ENCODE data around the gene PSMG4.

Gene PSMG4

DNA sequence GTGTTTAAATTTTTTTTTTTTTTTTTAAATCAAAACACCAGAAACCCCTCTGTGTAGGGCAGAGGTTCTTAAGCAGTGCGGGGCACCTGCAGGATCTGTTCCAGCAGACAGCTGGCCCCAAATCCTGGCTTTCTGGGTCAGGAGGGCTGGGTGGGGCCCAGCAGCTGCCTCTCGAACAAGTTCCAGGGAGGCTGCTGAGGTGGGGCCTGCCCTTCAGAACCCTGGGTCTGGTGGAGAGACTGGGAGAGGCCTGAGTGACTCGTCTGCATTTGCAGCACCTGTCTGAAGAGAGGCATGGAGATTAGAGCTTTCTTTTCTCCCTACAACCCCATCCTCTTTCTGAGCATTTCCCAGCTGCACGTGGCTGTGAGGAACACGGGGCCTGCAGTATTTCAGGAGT is 8.4 kb downstream of the PSMG4 start:
- DNase-seq (ENCODE audit: low read depth, low spot score), result no peak

DNA sequence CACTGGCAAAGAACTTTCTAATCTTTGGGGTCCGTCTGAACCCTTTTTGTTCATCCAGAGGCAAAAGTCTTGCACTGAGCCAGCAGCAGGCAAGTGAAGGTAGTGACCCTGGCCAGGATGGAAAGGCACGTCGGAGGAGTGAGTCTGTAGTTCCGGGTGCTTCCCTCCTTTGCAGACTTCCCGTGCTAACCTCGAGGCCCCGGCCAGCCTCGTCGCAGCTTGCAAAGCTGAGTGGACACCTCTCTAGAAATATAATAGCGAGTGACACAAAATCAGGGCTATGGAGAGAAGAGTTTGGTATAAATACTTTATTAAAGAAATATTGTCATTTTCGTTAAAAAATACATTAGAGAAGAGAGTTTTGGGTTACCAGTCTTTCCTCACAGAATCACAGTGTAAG is 9.9 kb downstream of the PSMG4 start:
- H3K4me3 ChIP-seq (ENCODE audit: low read length), result no peak overlapping the region
- no peak for DNase-seq (ENCODE audit: low read depth, low spot score)

More for the DNA sequence above, 8.4 kb downstream of the PSMG4 start:
- no peak overlapping the region for H3K4me3 ChIP-seq (ENCODE audit: low read length)

DNA sequence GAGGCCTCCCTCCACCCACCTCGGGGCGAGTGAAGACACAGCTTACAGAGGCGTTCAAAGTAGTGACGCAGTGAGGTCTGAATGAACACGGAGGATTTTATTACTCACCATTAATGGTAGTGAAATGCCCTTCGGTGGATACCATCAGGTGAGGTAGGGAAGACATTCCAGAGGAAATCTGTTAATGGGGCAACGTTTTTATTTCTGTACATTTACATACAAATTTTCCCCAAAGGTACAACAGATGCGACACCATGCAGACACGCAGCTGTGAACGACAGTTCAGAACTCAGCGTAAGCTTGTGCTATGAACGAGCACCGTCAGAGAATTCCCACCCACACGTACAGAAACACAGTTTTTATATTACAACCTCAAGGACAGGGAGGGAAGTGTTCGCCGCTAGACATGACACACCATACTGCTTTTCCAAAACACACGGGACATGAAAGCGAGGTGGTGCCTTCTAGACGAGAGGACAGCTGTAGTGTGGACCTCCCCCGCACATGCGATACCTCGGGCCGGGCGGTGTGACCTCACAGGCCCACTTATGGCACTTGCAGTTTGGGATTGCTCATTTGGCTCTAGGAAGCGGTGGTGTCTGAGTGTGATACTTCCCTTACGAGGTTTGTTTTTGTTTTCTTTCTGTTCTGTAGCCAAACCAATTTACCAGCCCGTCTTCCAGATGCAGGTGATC is 10.7 kb downstream of the PSMG4 start:
- no peak overlapping the region for H3K4me3 ChIP-seq (ENCODE audit: low read length)
- DNase-seq (ENCODE audit: low read depth, low spot score), result no peak

DNA sequence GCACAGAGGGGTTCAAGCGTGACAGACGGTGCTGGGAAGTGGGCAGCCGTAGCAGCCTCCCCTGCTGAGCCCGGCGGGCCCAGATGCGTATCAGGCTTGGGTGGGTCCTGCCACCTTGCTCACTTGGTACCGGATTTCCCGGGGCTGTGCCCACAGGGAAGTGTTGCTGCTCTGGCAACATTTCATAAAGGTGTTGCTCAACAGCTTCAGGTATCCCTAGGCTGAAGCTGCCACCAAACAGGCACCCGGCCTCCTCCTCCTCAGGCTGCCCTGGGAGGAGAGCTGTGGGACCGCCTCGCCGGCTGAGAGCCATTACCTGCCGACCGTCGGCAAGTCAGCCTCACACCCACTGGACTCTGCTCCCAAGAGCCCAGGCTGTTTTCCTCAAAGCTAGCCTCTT is 11.5 kb downstream of the PSMG4 start:
- no peak for DNase-seq (ENCODE audit: low read depth, low spot score)
- no peak overlapping the region for H3K4me3 ChIP-seq (ENCODE audit: low read length)

DNA sequence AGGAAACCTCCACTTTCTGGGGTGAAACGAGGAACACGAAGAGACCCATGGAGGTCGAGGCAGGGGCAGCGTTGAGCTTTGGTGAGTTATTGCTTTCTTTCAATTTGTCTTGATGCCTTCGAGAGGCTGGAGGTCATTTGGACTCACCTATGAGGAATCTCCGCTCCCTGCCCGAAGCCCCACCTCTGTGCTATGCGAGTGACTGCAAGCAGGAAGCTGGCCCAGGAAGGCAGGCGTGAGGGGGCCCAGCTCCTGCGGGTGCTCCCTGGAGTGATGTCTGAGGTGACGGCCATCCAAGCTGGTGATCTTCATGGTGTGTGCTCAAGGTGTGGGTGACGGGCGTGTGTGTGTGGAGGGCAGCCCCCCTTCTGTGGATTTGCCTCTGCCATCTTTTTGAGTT is 13.0 kb downstream of the PSMG4 start:
- H3K4me3 ChIP-seq (ENCODE audit: low read length), result no peak overlapping the region

DNA sequence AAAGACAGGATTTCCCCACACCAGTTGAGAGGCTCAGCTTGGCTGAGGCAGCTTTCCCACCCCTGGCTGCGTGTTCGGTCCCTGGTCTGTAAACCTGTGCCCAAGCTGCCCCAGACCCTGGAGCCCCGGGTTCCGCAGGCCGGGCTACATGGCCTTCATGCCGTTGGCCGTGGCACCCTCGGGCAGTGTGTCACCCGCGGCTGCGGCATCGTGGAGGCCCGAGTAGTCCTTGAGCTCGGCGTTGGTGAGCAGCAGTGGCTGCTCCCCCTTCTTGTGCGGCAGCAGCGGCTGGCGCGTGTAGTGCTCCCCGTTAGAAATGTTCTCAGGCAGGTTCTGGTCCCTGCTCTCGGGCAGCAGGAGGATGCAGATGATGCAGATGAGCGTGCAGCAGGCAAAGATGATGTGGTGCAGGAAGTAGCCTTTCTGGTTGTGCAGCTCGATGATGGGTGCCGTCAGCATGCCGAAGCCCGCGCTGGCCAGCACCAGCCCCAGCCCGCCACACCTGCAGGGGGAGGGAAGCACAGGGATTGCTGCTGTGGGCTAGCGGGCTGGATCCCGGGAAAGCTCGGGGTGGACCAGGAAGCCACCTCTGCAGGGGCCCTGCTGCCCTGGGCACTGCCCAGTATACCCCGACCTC is 14.3 kb downstream of the PSMG4 start:
- DNase-seq (ENCODE audit: low read depth, low spot score), result no peak
- H3K4me3 ChIP-seq (ENCODE audit: low read length), result no peak overlapping the region

More for the DNA sequence above, 13.0 kb downstream of the PSMG4 start:
- no peak for DNase-seq (ENCODE audit: low read depth, low spot score)

DNA sequence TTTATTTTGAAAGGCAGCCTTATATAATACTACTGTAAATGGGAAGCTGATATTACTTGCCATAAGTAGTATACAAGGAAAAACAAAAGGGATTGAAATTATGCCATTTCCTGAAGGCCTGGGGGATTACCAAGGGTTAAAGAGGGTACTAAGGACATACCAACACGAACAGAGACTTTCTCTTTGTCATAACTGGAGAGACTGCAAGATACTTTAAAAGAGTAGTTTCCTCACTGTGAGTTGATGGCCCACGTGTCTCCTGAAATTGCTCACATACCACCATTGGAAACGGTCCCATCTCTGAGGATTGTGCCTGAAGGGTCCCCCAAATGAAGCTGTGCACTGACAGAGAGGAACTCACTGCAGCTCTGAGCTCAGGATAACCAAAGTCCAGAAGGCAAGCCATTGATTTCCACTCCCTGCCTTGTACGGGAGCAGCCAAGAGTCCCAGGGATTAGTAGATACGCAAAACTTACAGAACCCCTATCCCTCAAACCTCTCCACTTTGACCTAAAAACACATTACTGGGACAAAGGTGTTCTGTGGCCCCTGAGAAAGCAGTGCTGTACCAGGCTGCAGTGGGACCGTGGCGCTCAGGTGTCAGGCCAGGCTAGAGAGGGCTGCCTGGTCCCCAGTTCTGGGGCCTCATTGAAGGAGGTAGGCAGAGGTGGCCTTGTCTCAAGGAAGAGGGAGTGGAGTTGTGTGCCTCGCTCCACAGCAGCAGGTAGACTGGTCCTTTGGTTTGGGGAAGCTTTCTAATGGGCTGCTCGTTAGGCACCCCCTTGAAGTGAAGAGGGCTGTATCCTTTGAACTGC is 15.2 kb downstream of the PSMG4 start:
- DNase-seq (ENCODE audit: low read depth, low spot score), result no peak

DNA sequence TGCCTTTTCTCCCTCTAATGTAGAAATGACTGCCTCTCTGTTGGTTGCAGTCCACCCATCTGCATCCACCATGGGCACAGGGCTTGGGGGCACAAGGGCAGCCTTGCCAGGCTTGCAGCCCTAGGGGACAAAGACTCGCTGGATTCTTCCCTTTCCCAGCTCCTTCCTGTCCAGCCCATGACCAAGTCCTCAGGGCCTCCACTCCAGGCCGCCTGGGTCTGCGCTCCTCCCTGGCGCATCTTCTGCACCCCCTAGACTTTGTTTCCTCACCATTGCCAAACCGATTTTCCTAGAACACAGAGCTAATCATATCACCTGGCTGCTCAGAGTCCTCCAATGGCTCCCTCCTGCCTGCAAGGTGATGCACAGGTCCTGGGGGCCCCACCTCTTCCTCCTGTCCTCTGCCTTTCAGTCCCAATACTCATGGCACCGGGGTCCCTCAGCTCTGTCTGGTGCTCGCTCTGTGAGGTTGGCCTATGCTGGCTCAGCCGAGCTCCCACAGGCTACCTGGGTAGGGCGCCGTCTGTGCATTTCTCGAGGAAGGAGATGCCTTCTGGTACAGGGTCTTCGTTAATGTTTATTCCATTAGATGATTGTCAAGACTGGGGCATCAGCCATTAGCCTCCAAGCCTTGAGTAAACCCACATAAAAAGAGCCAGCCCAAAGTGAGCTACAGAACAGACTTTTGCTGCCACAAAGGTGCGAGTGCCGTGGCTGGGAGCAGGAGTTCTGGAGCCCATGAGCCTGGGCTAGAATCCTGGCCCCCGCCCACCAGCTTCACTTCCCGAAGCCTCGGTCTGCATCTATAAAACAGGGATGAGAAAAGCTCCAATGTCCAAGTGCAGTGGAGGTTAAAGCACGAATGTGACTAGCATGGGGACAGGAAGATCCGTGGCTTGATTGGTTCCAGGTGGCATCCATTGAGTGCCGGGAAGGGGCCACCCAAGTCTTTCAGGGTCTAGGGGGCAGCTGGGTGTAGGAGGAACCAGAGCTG is 17.7 kb downstream of the PSMG4 start:
- no peak for DNase-seq (ENCODE audit: low read depth, low spot score)

More for the DNA sequence above, 15.2 kb downstream of the PSMG4 start:
- H3K4me3 ChIP-seq (ENCODE audit: low read length), result no peak overlapping the region

DNA sequence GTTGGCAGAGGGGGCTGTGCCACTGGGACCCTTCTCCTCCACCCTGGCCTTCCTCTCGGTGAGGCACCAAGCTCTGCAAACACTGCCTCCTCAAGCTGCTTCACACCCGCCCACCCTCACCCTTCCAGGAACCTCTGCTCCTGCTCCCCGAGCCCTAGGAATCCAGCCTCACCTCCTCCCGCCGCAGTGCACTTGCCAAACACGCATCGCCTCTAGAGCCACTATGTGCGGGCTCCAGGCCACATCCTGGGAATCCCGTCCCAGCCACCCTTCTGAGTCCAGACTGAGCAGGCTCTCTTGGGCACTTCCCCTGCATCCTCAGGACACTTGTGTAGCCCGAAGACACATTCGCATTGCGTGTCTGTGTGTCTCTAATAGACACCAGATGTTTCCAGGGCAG is 18.5 kb downstream of the PSMG4 start:
- H3K4me3 ChIP-seq (ENCODE audit: low read length), result no peak overlapping the region
- no peak for DNase-seq (ENCODE audit: low read depth, low spot score)

More for the DNA sequence above, 17.7 kb downstream of the PSMG4 start:
- H3K4me3 ChIP-seq (ENCODE audit: low read length), result no peak overlapping the region

DNA sequence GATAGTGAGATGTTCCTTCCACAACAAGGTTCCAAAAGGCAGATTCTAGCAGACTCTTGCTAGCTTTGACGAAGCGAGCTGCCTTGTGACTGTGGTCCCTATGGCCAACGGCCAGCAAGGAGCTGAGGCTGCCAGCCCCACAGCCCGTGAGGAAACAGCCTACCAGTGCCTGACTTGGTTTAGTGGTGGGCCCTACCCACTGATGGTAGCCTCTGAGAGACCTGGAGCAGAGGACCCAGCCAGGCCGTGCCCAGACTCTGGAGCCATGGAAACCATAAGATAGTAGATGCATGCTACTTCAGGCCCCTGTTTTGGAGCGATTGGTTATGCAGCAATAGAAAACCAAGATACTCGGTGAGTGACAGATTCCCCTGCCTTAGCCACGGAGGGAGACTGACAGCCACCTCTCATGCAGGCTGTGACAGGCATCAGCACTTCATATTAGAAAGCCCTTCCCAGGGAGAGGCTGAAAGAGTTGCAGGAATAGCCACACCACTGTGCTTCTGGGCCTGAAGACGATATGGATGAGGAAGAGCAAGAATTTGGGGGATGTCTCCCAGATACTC is 19.2 kb downstream of the PSMG4 start:
- no peak for DNase-seq (ENCODE audit: low read depth, low spot score)
- no peak overlapping the region for H3K4me3 ChIP-seq (ENCODE audit: low read length)

DNA sequence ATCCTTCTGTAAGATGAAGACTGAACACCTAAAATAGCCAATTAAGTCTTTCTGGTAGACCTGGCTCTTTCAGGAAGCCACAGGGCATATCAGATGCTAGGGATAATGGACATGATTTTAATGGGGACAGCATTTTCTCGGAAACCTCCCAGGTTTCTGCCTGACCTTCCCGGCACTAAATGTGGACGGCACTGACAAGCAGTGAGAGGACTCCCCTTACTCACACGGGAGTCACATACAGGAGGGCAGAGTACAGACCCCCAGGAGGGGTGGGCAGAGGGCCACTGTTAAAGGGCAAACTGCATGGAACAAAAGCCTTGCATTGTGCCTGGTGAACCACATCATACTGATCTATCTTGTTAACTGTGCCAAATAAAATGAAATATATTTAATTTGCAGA is 19.9 kb downstream of the PSMG4 start:
- H3K4me3 ChIP-seq (ENCODE audit: low read length), result no peak overlapping the region
- no peak for DNase-seq (ENCODE audit: low read depth, low spot score)

DNA sequence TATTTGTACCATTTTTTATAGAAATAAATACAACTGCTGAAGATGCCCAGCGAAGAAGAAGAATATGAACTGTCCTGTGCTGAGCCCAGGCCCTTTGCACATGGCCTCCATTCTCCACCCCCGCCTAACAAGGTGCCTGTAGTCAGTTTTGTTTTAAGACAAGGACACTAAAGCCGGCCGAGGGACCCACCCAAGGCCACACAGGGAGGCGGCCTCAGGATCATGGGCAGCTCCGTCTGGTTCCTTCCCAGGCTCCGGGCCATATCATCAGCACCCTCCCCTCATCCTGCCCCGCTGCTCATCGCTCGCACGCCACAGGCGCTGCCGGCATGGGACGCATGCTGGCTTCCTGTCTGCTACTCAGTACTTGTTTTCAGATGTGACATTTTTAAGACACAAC is 21.3 kb downstream of the PSMG4 start:
- no peak overlapping the region for H3K4me3 ChIP-seq (ENCODE audit: low read length)
- DNase-seq (ENCODE audit: low read depth, low spot score), result no peak

DNA sequence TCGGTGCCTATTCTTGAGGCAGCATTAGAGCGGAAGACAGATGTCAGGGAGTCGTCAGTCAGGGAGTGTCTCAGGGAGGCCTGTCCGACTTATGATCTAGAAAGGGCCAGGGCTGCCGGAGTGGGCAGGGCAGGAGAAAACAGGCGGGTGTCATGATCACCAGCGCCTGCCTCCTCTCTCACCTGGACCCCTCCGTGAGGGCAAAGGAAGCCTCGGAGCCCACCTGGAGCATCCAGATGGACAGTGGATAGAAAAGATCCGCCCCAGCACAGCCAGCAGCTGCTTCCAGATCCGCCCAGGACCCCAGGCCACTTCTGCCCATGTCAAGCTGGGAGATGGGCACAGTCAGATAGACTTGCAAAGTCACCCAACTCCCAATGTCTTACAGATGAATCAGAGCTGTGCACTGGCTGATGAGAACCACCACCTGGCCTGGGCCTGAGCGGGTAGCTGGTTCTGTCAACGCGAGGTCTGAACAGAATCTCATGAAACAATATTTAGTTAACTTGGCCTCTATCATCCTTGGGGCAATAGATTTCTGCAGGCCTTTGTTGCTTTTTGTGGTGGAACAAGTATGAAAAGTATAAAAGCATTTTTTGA is 22.2 kb downstream of the PSMG4 start:
- no peak overlapping the region for H3K4me3 ChIP-seq (ENCODE audit: low read length)

DNA sequence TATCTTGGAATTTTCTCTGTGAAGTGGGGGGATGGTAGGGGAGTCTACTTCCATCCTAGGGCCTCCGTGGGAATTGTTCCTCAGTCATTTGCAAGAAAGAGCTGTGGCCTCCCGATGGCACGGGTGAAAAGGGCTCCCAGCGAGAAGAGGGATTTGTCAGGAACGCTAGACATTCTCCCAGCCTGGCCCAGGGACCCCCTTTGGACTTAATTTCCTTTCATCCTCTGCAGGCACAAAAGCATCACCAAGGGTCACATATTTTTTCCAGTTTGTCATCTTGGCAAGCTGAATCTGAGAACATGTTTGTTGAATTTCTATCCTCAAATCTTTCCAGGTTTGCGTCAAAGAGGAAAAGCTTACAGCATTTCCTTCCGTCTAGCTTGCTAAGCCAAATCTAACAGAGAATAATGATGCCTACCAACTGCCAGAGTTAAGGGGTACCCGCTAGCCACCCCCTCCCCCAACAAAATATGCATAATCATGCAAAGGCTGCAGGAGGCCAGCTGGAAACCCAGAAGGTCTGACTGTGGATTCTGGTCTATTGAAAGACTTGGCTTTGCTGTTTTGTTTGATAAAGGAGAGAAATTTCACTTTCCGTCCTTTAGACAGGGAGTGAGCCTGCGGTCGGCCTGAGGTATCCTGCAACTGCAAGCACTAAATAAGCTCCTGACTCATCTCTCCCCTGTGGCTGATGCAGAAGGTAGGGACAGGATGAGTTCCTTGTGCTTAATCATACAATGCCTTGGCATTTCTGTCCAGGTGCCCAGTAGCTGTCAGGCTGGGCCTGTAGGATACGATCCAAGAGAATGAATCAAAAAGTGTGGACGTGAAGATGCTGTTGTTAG is 23.1 kb downstream of the PSMG4 start:
- DNase-seq (ENCODE audit: low read depth, low spot score), result no peak

More for the DNA sequence above, 22.2 kb downstream of the PSMG4 start:
- no peak for DNase-seq (ENCODE audit: low read depth, low spot score)

DNA sequence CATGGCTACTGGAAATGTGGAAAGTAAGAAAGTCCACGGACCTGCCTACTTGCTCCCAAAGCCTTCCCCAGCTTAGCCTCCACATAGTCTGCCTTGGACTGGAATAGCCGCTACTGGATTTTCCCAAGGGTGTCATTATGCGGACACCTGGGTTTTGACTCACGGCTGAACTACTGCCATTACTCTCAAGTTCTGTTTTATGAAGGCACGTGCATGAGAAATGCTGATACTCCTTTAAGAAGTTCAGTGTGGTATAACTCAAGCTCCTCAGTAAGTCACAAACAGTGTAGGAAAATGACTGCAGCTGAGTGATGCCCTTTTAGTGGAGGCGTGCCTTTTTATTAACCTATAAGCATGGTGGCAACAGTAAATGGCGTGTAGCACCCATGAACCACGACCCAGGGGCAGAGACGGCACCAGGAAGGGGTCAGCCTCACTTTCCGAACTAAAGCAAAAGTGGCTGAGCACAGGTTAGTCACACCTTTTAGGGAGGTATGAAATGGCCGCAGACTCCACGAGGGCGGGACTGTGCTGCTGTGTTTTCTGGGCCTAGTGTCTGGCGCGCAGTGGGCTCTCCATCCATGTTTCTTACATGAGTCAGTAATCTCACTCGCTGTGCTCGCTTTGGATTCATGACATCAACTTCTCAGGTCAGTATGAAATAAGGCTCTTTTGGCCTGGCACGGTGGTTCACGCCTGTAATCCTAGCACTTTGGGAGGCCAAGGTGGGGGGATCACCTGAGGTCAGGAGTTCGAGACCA is 23.9 kb downstream of the PSMG4 start:
- DNase-seq (ENCODE audit: low read depth, low spot score), result no peak
- H3K4me3 ChIP-seq (ENCODE audit: low read length), result no peak overlapping the region

More for the DNA sequence above, 23.1 kb downstream of the PSMG4 start:
- no peak overlapping the region for H3K4me3 ChIP-seq (ENCODE audit: low read length)

DNA sequence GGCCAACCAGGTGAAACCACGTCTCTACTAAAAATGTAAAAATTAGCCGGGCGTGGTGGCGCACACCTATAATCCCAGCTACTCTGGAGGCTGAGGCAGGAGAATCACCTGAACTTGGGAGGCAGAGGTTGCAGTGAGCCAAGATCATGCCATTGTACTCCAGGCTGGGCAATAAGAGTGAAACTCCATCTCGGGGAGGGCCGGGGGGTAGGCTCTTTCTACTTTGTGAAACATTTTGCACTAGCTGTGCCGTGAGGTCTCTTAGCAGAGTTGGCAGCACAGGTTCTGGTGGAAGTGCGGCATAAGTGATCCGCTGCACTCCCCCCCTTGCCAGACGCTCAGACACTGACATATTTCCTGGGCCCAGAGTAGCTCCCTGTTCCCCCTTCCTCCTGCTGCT is 24.5 kb downstream of the PSMG4 start:
- H3K4me3 ChIP-seq (ENCODE audit: low read length), result no peak overlapping the region
- DNase-seq (ENCODE audit: low read depth, low spot score), result no peak

All from Jurkat, Clone E6-1 (cell line).